Esophagus muscularis mucosa (tissue), 4 donors: ENCODE measurements around the gene MCF2L2. TPM values are rescaled to one million over a fixed set of nuclear protein-coding genes. Genes with fewer than 3 reads are reported as not detected.

Source experiments
- DNase-seq: peaks from one replicate; pipeline ENCODE4 v3.0.0-alpha.2; 2017; ENCODE audit errors: extremely low spot score
- H3K27ac ChIP-seq, 4 donors: fragments of 200-600 bp; sonication (generic); replicated peaks in 1 of 4; 1 replicate in 3 of 4; 2 replicates in 1 of 4; pipeline ENCODE4 v1.5.1; 2016 to 2019; ENCODE audit warnings: mild to moderate bottlenecking in 1 of 4
- H3K27me3 ChIP-seq, 4 donors: fragments of 200-600 bp; sonication (generic); one replicate each; pipeline versions ENCODE4 v1.5.1 to v1.6.0; 2016 to 2019
- H3K36me3 ChIP-seq, 4 donors: fragments of 200-600 bp; sonication (generic); one replicate each; pipeline ENCODE4 v1.5.1; 2016 to 2019
- H3K4me1 ChIP-seq, 4 donors: fragments of 200-600 bp; sonication (generic); one replicate each; pipeline ENCODE4 v1.5.1; 2016 to 2019
- H3K4me3 ChIP-seq, 4 donors: fragments of 200-600 bp; sonication (generic); 1 replicate in 2 of 4; 2 replicates in 2 of 4; pipeline ENCODE4 v1.5.1; 2016 to 2019; ENCODE audit warnings: mild to moderate bottlenecking in 4 of 4, moderate library complexity in 1 of 4
- H3K9me3 ChIP-seq, 4 donors: fragments of 200-600 bp; sonication (generic); 1 replicate in 3 of 4; 2 replicates in 1 of 4; pipeline ENCODE4 v1.5.1; 2016 to 2019
- CTCF ChIP-seq, 3 experiments: fragments of 200-600 bp in 2 of 3; fragments of 450-650 bp in 1 of 3; sonication (generic) in 2 of 3; IDR thresholded peaks; one replicate each; pipeline ENCODE4 v1.5.1; 2017 to 2019; ENCODE audit warnings: antibody characterized with exemption in 3 of 3, mild to moderate bottlenecking in 2 of 3, moderate library complexity in 1 of 3
- EP300 ChIP-seq: sonication (generic); formaldehyde crosslinking; IDR thresholded peaks from one replicate; pipeline ENCODE4 v1.6.1; 2017; ENCODE audit warnings: antibody characterized with exemption
- POLR2A ChIP-seq: fragments of 450-650 bp; IDR thresholded peaks from one replicate; pipeline ENCODE4 v1.6.1; 2017; ENCODE audit warnings: antibody characterized with exemption, moderate library complexity, mild to moderate bottlenecking, low read depth
- POLR2AphosphoS5 ChIP-seq, 2 donors: sonication (generic); formaldehyde crosslinking; IDR thresholded peaks; one replicate each; pipeline ENCODE4 v1.6.1; 2017; ENCODE audit warnings: antibody characterized with exemption in 2 of 2
- WGBS: methylation state at CpG from one replicate; pipeline ENCODE4 v1.1.5; 2018; 5-methylcytosine and 5-hydroxymethylcytosine counted together
- intact Hi-C: fragments of 100-400 bp; cut with DNase I; formaldehyde crosslinking; loops from one replicate; pipeline ENCODE4 v1.15.1; 2023
- total RNA-seq, 4 donors: library from RNA; depleted of rRNA; stranded (reverse); fragments of >200 nt; gene quantifications; one replicate each; pipeline versions ENCODE4 v1.1.0 to v1.2.1, GENCODE V29; 2016

MCF2L2 gene
- total RNA-seq, 4 donors from 2014 or later, result 0.99 to 3.3 (median 1.3) TPM

DNA sequence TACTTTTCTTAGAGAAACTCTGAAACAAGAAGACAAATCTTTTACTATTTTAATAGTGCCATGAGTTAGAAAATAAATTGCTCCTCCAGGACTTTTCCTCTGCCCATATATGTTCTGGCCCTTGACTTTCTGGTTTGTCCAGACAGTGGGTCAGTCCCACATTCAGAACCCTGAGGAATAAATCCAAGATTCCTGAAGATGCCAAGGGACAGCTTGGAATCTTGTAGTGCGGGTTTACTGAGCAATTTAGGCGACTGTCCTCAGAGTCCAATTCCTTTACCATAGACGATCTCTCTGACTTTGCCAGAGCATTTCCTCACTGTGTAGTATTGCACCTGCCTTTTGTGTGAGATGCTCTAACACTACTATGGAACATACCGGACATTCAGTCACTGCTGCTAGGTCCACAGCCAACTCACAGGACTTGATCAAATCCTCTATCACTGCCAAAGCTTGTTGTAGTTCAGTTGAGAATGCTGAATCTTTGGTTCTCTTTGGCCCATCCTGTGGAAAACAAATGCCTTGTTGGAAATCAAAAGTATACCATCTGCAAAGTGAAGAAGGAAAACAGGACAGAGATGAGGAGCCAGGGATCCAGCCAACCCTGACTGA lies 212.7 kb downstream of the MCF2L2 start:
- H3K4me1 ChIP-seq, result peaks cover 0 to 4% (median 0%) of the 10 kb centered on the region in 4 donors
- intact Hi-C loops, result no loop called here
- no peak for DNase-seq
- TF ChIP-seq POLR2AphosphoS5 (IDR thresholded peaks at IDR 0.05), result no peak
- TF ChIP-seq CTCF (IDR thresholded peaks at IDR 0.05), result no peak
- no peak for TF ChIP-seq EP300
- TF ChIP-seq POLR2A, result no peak
- no peaks in the 10 kb centered on the region for H3K36me3 ChIP-seq
- H3K27me3 ChIP-seq, result no peaks in the 10 kb centered on the region
- WGBS, result 86% methylated on average over 4 of the region's 4 CpGs
- H3K4me3 ChIP-seq, result no peak overlapping the region
- no peak overlapping the region for H3K27ac ChIP-seq
- no peaks in the 10 kb centered on the region for H3K9me3 ChIP-seq

GRCh38 chr3:183214277-183214612 lies 214.2 kb downstream of the MCF2L2 start:
- TF ChIP-seq POLR2A (no peak), POLR2AphosphoS5 (IDR thresholded peaks at IDR 0.05) (no peak), CTCF (IDR thresholded peaks at IDR 0.05) (no peak), EP300 (no peak)
- Histone ChIP-seq H3K36me3 (no peaks in the 10 kb centered on the region), H3K9me3 (no peaks in the 10 kb centered on the region), H3K4me3 (no peak overlapping the region), H3K4me1 (peaks cover 0 to 7% (median 0%) of the 10 kb centered on the region in 4 donors), H3K27me3 (no peaks in the 10 kb centered on the region), H3K27ac (no peak overlapping the region)
- intact Hi-C loops, result no loop called here
- WGBS, result 54% methylated on average over 2 of the region's 2 CpGs
- DNase-seq, result no peak

- Histone ChIP-seq H3K27ac (no peak overlapping the region), H3K4me1 (peaks cover 0 to 7% (median 0%) of the 10 kb centered on the region in 4 donors), H3K4me3 (no peak overlapping the region), H3K9me3 (no peaks in the 10 kb centered on the region), H3K27me3 (no peaks in the 10 kb centered on the region), H3K36me3 (no peaks in the 10 kb centered on the region)
- DNase-seq, result no peak
- TF ChIP-seq CTCF (IDR thresholded peaks at IDR 0.05) (no peak), POLR2AphosphoS5 (IDR thresholded peaks at IDR 0.05) (no peak), EP300 (no peak), POLR2A (no peak)
- WGBS, result 59% methylated on average over 3 of the region's 3 CpGs
- intact Hi-C loops, result no loop called here
Observed at GRCh38 chr3:183213415-183214276, 214.8 kb downstream of the MCF2L2 start.

- 70% methylated on average over 7 of the region's 7 CpGs for WGBS
- H3K4me1 ChIP-seq, result peaks cover 0 to 7% (median 0%) of the 10 kb centered on the region in 4 donors
- no peak for TF ChIP-seq POLR2A
- TF ChIP-seq CTCF (IDR thresholded peaks at IDR 0.05), result no peak
- TF ChIP-seq EP300, result no peak
- no peak for TF ChIP-seq POLR2AphosphoS5 (IDR thresholded peaks at IDR 0.05)
- peak overlapping the region in 1 of 4 donors; percentile 50 for H3K27ac ChIP-seq
- no peaks in the 10 kb centered on the region for H3K9me3 ChIP-seq
- no peaks in the 10 kb centered on the region for H3K27me3 ChIP-seq
- intact Hi-C loops, result no loop called here
- H3K4me3 ChIP-seq, result no peak overlapping the region
- no peak for DNase-seq
- no peaks in the 10 kb centered on the region for H3K36me3 ChIP-seq
Observed at GRCh38 chr3:183212565-183212964, 215.9 kb downstream of the MCF2L2 start.
